NT2/D1 (cell line): ENCODE data around the gene CYP19A1.

Experiments
- YY1 ChIP-seq: IDR thresholded peaks from 2 replicates; pipeline ENCODE4 v1.6.1; 2011; ENCODE audit not compliant: insufficient read length, insufficient read depth
- ZNF274 ChIP-seq: IDR thresholded peaks from 2 replicates; pipeline ENCODE4 v1.6.1; 2011; ENCODE audit warnings: mild to moderate bottlenecking, low read depth, low read length

DNA sequence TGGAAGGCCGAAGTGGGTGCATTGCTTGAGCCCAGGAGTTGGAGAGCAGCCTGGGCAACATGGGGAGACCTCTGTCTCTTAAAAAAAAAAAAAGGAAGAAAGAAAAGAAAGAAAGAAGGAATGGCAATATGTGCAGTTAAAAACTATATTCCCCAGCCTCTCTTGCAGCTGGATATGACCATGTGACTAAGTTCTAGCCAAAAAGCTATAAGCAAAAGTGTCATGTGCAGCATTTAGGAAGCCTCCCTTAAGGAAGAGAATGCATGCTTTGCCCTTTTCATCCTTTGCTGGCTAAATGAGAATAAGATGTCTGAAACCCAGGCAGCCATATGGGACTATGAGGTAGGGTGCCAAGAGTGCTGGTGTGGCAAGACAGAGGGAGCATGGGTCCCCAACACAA is 21.8 kb downstream of the CYP19A1 start:
- TF ChIP-seq ZNF274: no peak
- TF ChIP-seq YY1: no peak
